ENCODE data around the gene SRMS. TPM values are rescaled to one million over a fixed set of nuclear protein-coding genes. Genes with fewer than 3 reads are reported as not detected.

Gene SRMS
- total RNA-seq, 1 experiment from 2014 or later, result 0.79 TPM

GRCh38 chr20:63494084-63494419, 53.5 kb downstream of the SRMS start:
- no peak overlapping the region for H2BK20ac ChIP-seq (ENCODE audit: low read depth, low read length, poor library complexity, severe bottlenecking)
- H2BK5ac ChIP-seq (ENCODE audit: insufficient read length, low read length), result no peak overlapping the region
- no peak overlapping the region for H2AK5ac ChIP-seq (ENCODE audit: insufficient read length, low read length)
- H3K79me1 ChIP-seq (ENCODE audit: insufficient read depth, low read depth, low read length, poor library complexity, severe bottlenecking), result no peaks in the 10 kb centered on the region
- H3K4me1 ChIP-seq (ENCODE audit: insufficient read depth, low read length), result no peaks in the 10 kb centered on the region
- H3K9ac ChIP-seq (ENCODE audit: extremely low read depth, insufficient read length, low read length), result no peak overlapping the region
- no peak overlapping the region for H3K4me2 ChIP-seq (ENCODE audit: insufficient read depth, insufficient read length, low read length)
- Mint-ChIP-seq H3K4me3 (no peak overlapping the region), H3K9me3 (peaks cover 2 to 11% of the 10 kb centered on the region in 2 experiments; a peak in 3 of 5 replicates), H3K4me1 (peaks cover 4 to 10% of the 10 kb centered on the region in 2 experiments; a peak in 3 of 4 replicates), H3K36me3 (ENCODE audit: insufficient read depth in 1 of 3, low read depth in 3 of 3) (peaks cover 15 to 24% (median 15%) of the 10 kb centered on the region in 3 experiments; a peak in 6 of 7 replicates), H3K27me3 (ENCODE audit: low read depth) (peaks cover 51% of the 10 kb centered on the region), H3K27ac (no peak overlapping the region)
- no peak overlapping the region for H3T11ph ChIP-seq (ENCODE audit: low read length)
- peaks cover 5% of the 10 kb centered on the region for H3K23me2 ChIP-seq (ENCODE audit: insufficient read length, low read depth, low read length, poor library complexity, severe bottlenecking)
- no peak overlapping the region for H3K27ac ChIP-seq (ENCODE audit: insufficient read length, low read depth, low read length)
- no peaks in the 10 kb centered on the region for H3K9me3 ChIP-seq (ENCODE audit: control insufficient read depth, low read depth, low read length)
- H3K14ac ChIP-seq (ENCODE audit: insufficient read depth, low read length), result no peak overlapping the region; the same call in 1 of the 2 replicates
- H4K8ac ChIP-seq (replicated peaks; ENCODE audit: insufficient read length, low read depth, low read length), result no peak overlapping the region
- H2BK15ac ChIP-seq (ENCODE audit: low read depth, low read length), result no peak overlapping the region
- H4K20me1 ChIP-seq (ENCODE audit: control insufficient read depth, insufficient read depth, insufficient read length), result no peaks in the 10 kb centered on the region
- H2BK12ac ChIP-seq (ENCODE audit: insufficient read length, low read depth, low read length), result no peak overlapping the region
- no peak overlapping the region for H3K56ac ChIP-seq (ENCODE audit: insufficient read length, low read depth, low read length)
- no peak overlapping the region for H2AFZ ChIP-seq (ENCODE audit: low read length)
- WGBS (ENCODE audit: extremely low coverage, insufficient read length, low lambda C conversion rate), result no CpG with 5 or more reads among the region's 7 CpGs
- no peaks in the 10 kb centered on the region for H3K79me2 ChIP-seq (ENCODE audit: insufficient read depth, low read length)
- H4K5ac ChIP-seq (ENCODE audit: insufficient read length, low read depth, low read length), result no peak overlapping the region
- no peak overlapping the region for H3K23ac ChIP-seq (ENCODE audit: insufficient read length, low read depth, low read length)
- no peak overlapping the region for H4K91ac ChIP-seq (ENCODE audit: insufficient read length, low read depth, low read length)
- DNase-seq, result no peak
- no peak overlapping the region for H3K18ac ChIP-seq (ENCODE audit: insufficient read length, low read depth, low read length)
- TF ChIP-seq CTCF (conservative IDR thresholded peaks at IDR 0.05), result no peak
- no peak overlapping the region for H2BK120ac ChIP-seq (ENCODE audit: low read depth, low read length, poor library complexity, severe bottlenecking)
- H3K4ac ChIP-seq (ENCODE audit: low read depth, low read length), result no peak overlapping the region
- peaks cover 4% of the 10 kb centered on the region; the same call in 1 of the 2 replicates for H3K27me3 ChIP-seq (ENCODE audit: insufficient read depth, low read length)

Measured in H9 (cell line).